HG02884 (cell line): Measurements from ENCODE around the gene FRAS1.
"Not testable (repeated sequence)": the region's sequence is repeated elsewhere in the genome, so short reads cannot be mapped to it uniquely, and the experiment has no call there.

Experiments used
- ATAC-seq: cut with Tn5 transposase; IDR thresholded peaks from one replicate; pipeline ENCODE4 v1.9.1; 2021; ENCODE audit warnings: mild to moderate bottlenecking, moderate library complexity; ENCODE audit not compliant: unreplicated experiment

The FRAS1 gene

GRCh38 chr4:78156520-78156919 is 99.4 kb downstream of the FRAS1 start:
- no peak for ATAC-seq

GRCh38 chr4:78162342-78162741 is 105.2 kb downstream of the FRAS1 start:
- no peak for ATAC-seq

GRCh38 chr4:78162821-78163220 is 105.7 kb downstream of the FRAS1 start:
- ATAC-seq = no peak

GRCh38 chr4:78165758-78166157 is 108.6 kb downstream of the FRAS1 start:
- ATAC-seq = no peak

GRCh38 chr4:78166622-78167021 is 109.5 kb downstream of the FRAS1 start:
- ATAC-seq = no peak

GRCh38 chr4:78167510-78167909 is 110.4 kb downstream of the FRAS1 start:
- ATAC-seq = no peak

- ATAC-seq = no peak
Measured at GRCh38 chr4:78168029-78168428, 110.9 kb downstream of the FRAS1 start.

- no peak for ATAC-seq
Measured at GRCh38 chr4:78169728-78170127, 112.6 kb downstream of the FRAS1 start.

- ATAC-seq = no peak
Measured at GRCh38 chr4:78171482-78171881, 114.4 kb downstream of the FRAS1 start.

- ATAC-seq = no peak
Measured at GRCh38 chr4:78174891-78175290, 117.8 kb downstream of the FRAS1 start.

- no peak for ATAC-seq
Measured at GRCh38 chr4:78179196-78179595, 122.1 kb downstream of the FRAS1 start.

GRCh38 chr4:78181681-78182234 is 124.6 kb downstream of the FRAS1 start:
- ATAC-seq = not testable (repeated sequence)

GRCh38 chr4:78184584-78184983 is 127.5 kb downstream of the FRAS1 start:
- no peak for ATAC-seq

GRCh38 chr4:78185117-78185516 is 128.0 kb downstream of the FRAS1 start:
- ATAC-seq = no peak

GRCh38 chr4:78186597-78187543 is 129.7 kb downstream of the FRAS1 start:
- no peak for ATAC-seq

- ATAC-seq = no peak
Measured at GRCh38 chr4:78190068-78190467, 132.9 kb downstream of the FRAS1 start.

GRCh38 chr4:78190595-78190994 is 133.5 kb downstream of the FRAS1 start:
- no peak for ATAC-seq

GRCh38 chr4:78197947-78198346 is 140.8 kb downstream of the FRAS1 start:
- ATAC-seq = no peak

GRCh38 chr4:78199984-78200383 is 142.9 kb downstream of the FRAS1 start:
- no peak for ATAC-seq

GRCh38 chr4:78200949-78201348 is 143.8 kb downstream of the FRAS1 start:
- ATAC-seq = no peak

- no peak for ATAC-seq
Measured at GRCh38 chr4:78204176-78204575, 147.1 kb downstream of the FRAS1 start.

- ATAC-seq = no peak
Measured at GRCh38 chr4:78205591-78205990, 148.5 kb downstream of the FRAS1 start.
